T-helper 22 cell (primary cell): ENCODE measurements around the gene FAM107B.

ENCODE experiments used
- DNase-seq: peaks from one replicate; pipeline ENCODE4 v3.0.0-alpha.2; 2020; ENCODE audit warnings: low read depth

The FAM107B gene

DNA sequence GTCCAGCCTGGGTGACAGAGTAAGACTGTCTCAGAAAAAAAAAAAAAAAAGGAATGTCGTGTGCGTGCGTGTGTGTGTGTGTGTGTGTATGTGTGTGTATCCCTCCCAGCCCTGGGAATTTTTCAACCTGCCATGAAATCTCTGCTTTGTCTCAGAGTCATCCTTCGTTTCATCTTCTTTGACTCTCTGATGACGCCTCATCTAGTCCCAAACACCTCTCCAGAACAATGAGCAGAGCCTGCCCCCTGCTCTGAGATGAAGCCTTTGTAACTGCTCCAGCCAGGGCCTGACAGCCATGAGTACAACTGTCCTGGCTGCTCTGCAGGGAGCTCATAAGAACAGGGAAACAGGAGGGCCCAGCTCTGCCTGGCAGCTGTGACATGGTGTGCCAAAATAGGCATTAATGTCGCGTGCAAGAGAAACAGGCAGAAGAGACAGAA lies 149.5 kb downstream of the FAM107B start:
- DNase-seq, result no peak

DNA sequence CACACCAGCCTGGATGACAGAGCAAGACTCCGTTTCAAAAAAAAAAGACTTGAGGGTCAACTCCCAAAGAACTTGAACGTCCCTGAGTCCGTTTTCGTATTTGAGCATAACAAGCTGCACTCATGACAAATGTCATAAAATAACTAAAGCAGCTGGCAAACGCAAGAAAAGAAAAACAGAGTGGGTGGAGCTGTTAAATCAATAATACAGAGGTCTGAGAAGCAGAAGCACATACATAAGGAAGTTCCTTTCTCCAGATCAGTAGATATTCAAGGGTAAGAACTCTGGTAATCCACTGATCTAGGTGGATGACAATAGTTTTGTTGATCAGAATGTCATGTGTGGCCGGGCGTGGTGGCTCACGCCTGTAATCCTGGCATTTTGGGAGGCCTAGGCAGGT lies 150.1 kb downstream of the FAM107B start:
- DNase-seq, result no peak

DNA sequence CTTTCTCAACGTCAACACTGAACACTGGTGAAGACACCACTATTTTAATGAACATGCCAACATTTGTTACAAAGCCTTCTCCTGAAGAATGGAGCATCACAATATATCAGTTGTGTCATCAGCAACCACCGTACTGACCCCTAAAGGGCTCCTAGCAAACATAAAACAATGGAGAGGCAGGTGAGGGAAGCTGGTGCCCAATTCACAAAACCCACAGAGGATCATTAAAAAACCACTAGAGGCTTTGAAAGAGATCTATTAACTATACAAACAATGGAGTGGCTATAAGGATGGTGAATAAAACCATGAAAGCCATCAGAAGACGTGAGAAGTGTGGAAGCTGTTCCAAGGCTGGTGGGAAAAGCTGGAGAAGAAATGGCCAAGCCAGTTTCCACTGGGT lies 150.8 kb downstream of the FAM107B start:
- DNase-seq, result no peak

DNA sequence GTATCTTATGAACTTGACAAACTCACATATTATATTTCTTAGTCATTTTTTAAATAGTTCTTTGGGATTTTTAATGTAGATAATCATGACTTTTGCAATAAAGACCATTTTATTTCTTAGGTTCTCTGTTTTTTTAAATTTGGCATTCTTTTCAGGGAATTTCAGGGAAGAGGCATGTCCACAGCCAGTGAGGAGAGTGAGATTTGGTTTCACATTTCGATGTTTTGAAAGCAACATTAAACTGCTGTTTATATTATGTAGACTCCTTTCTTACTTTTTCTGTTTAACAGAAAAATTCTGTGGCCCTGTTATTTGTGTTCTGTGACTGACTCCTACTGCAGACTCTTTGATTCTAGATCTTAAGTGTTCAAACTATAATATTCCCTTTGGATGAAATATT lies 153.7 kb downstream of the FAM107B start:
- DNase-seq, result no peak

DNA sequence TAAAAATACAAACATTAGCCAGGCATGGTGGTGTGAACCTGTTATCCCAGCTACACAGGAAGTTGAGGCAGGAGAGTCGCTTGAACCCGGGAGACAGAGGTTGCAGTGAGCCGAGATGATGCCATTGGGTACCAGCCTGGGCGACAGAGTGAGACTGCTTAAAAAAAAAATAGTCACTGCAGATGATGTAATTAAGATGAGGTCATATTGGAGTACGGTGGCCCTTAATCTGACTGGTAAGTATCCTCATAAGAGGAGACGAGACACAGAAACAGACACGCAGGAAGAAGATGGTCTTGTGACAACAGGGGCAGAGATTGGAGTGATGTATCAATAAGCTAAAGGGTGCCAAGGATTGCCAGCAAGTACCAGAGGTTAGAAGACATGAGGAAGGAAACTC lies 156.0 kb downstream of the FAM107B start:
- DNase-seq, result no peak

DNA sequence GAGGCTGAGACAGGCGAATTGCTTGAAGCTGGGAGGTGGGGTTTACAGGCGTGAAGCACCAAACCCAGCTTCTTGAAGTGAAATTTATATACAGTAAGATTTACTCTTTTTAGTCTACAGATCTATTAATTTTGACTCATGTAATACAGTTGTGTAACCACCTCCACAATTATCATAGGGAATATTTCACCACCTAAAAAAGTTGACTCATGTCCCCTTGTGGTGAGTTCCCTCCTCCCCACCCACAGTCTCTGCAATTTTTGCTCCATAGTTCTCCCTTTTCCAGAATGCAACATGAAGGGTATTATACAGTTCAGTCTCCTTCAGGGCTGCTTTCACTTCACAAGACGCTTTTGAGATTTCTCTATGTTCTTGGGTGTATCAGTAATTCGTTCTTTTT lies 156.8 kb downstream of the FAM107B start:
- DNase-seq, result no peak

DNA sequence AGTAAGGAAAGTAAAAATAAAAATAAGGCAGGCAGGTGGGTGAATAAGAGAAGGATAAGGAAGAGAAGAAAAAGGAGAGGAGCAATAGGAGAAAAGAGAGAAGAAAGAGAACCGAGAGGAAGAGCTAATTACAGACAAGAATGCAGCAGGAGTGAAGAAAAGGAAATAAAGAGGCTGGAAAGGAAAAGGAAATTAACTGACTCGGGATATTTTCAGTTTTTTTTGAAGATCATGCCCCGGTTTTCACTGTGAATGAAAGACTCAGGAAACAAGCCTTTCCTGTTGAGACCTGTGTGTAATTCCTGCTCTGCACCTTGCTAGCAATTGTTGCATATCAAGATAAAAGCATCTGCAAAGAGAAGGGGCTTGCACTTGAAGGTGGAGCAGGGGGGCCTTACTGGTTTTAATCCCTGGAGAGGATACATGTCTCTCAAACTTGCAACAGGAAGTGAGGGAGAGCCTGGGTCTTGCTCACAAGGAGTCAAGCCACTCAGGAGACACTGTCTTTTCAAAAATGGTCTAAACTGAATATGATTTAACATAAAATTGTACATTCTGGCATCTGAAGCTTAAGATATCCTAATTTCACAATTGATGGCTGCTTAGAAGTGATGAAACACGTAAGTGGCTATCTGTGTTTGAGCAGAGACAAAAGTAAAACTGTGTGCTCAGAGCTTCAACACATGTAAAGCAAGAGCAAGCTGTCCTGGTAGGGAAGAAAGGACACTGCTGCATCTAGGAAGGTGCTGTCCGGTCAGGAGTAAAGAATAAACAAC lies 157.6 kb downstream of the FAM107B start:
- no peak for DNase-seq

DNA sequence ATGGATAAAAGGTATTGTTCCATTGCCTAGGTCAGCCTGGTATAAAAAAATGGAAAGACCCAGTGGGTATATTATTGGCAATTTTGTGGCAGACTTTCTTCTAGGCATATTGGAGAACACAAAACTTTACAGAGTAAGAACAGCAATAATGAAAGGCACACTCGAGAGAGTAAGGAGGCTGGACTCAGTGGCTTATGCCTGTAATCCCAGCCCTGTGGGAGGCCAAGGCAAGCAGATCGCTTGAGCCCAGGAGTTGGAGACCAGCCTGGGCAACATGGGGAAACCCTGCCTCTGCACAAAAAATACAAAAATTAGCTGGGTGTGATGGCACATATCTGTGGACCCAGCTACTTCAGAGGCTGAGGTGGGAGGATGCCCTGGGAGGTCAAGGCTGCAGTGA lies 158.2 kb downstream of the FAM107B start:
- DNase-seq, result no peak

DNA sequence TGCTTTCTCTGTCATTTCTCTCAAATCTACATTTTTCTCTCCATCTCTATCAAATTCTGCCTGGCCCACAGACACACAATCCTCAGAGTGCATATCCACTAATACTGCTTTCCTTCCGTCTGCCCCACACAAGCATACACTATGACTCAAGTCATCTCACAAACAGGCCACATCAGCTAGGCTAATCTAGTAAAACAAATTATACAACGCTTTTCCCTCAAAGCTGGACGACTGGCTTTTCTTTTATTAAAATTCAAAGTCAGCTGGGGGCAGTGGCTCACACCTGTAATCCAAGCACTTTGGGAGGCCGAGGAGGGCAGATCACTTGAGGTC lies 161.1 kb downstream of the FAM107B start:
- no peak for DNase-seq

DNA sequence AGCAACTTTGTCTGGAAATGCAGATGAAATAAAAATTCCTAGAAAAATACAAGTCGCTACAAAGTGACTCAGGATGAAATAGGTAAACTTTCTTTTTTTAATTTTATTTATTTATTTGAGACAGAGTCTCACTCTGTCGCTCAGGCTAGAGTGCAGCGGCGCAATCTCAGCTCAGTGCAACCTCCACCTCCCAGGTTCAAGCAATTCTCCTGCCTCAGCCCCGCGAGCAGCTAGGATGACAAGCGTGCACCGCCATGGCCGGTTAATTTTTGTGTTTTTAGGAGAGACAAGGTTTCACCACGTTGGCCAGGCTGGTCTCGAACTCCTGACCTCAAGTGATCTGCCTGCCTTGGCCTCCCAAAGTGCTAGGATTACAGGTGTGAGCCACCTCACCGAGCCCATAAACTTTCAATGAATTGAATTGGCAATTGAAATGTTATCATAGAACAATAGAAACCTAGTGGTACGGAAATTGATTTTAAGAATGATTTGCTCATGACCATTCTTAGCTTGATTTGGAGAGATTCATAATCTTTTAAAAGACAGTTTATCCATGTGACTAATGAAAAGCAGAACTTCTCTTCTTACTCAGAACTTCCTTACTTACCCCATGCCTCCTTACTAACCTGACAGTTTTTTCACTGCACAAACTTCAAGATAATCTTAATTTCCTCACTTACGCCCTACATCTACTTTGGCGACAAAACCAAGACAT lies 161.7 kb downstream of the FAM107B start:
- no peak for DNase-seq

DNA sequence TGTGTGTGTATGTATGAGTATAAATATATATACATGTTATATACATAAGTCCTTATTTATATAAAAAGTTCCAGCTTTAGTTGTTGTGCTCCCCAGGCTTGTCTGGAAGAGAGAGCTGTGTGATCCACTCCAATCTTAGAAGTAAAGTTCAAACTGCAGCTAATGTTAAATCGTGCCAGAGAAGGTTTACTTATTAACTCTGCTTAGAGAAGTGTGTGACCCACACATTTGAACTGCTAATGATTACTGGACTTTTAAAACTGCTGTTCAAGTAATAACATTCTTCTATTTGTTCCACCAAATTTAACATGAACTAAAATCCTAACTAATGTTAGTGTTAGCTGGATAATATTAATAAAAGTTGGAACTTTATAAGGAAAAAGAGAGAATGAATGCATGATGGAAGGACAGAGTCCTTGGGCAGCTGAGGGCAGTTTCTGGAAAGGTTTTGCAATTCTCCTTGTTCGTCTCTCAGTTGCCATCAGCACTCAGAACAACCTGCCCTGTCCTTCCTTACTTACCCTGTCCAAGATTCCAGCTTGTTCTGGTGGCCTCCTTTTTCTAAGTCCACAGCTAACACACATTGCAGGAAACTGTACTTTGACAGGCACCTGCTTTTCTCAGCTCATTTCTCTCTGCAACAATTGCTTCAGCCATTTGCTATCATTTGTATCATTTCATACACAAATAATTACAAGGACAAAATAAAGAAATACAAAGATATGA lies 162.6 kb downstream of the FAM107B start:
- DNase-seq, result no peak

DNA sequence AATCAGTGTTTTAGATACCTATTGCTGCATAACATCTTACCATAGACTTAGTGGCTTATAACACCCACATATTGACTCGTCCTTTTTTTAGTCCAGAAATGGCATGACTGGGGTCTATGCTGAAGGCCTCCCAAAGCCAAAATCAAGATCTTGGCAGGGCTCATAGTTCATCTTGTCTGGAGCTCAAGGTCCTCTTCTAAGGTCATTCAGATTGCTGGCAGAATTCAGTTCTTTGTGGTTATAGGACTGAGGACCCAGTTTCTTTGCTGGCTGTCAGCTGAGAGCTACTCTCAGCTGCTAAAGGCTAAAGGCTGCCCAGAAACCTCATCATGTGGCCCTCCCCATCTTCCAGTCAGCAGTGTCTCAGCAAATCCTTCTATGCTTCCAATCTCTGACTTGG lies 165.5 kb downstream of the FAM107B start:
- no peak for DNase-seq

DNA sequence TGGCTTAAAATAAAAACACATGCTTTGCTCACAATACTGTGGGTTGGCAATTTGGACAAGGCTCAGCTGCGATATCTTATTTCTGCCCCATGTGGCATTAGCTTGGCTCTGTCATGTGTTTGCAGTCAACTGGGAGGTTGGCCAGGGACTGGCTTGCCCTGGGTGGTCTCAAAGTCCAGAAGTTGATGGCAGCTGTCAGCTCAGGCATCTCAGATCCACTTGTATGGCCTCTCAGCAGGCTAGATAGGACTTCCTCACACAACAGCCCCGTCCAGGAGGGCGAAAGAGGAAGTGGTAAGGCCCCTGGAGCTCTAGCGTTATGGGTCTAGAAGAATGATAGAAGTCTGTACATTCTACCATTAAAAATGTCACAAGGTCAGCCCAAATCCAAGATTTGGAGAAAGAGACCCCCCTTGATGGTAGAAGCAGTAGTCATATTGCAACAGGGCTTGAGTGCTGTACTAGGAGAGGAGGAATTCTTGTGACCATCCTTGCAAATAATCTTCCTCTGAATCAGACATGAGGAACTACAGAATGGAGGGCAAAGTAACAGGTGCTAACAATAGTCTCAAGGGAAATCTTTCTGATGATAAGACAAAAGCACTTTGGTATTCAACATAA lies 166.2 kb downstream of the FAM107B start:
- DNase-seq, result no peak

DNA sequence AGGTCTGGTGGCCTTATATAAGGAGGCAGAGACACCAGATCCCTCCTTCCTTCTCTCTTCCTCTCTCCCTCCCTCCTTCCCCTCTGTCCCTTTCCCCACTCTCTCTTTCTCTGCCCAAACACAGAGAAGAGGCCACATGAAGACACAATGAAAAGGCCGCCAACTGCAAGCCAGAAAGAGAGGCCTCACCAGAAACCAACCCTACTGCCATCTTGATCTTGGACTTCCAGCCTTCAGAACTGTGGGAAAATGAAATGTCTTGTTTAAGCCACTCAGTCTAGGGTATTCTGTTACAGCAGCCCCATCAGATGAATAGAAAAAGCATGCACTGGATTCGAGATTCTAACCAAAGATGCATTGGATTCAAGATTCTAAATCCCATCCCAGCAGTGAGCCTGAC lies 168.1 kb downstream of the FAM107B start:
- DNase-seq, result no peak

DNA sequence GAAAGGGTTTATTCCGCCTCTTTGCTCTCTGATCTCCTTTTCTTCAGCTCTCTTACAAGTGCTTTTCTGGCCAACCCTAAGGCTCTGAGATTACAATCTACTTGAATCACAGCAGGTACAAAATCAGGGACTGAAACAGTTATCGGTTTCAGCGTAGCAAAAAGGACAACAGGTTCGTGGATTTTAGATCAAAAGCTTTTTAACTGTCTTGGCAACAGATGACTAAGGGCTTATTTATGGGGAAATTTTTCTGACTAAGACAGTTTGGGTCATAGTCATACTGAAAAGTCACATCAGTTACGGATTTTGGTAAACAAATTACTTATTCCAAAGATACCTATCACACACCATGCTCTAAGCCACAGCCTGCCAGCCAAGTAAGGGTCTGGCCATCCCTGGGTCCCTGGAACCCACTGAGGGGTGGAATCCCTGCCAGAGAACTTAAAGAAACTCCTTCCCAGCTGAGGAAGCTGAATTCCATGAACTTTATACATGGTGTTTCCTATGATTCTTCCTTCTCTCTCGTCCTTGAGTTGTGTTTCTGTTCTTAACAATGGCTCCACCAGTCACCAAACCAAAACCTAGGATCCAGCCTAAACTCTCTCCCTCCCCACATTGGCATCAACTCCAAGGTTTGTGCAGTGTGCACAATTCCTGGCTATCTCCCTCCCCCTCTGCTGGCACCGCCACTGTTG lies 169.3 kb downstream of the FAM107B start:
- DNase-seq, result no peak

DNA sequence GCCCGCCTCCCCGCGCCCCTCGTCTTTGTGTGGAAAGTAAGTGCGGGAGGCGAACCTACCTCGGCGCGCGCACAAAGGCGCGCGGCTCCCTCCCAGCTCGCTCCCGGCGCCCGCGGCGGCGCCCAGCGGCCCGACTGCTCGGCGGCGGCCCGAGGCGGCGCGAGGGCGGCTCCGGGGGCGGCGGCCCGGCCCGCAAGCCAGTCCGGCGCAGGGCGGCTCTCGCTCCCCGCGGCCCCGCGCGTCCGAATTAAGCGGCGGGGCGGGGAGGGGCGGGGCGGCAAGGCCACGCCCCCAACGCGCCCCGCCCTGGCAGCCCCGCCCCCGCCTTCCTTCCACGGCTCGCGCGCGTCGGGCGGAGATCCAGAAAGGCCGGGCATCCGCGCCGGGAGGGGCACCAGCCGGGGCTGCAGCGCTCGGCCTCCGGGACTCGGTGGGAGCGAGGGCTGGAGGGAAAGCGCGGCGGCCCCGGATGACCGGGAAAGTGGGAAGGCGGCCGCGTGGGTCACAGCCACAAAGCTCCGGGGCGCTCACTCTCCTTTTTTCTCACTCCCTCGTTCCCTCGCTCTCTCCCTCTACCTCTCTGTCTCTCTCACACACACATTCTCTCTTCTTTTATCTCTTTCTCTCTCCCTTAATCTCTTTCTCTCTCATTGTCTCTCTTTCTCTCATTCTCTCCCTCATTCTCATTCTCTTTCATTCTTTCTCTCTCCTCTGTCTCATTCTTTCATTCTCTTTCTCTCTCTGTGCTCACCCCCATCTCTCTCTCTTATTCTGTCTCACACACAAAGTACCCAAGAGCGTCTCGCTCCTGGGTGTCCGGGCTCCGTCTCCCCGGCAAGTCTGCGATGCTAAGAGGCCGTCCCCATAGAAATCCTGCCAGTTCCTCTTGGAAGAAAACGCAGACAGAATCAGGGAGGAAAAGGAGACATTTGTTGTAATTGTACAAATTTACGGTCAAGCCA lies 170.2 kb downstream of the FAM107B start:
- DNase-seq, result peak; percentile 59

DNA sequence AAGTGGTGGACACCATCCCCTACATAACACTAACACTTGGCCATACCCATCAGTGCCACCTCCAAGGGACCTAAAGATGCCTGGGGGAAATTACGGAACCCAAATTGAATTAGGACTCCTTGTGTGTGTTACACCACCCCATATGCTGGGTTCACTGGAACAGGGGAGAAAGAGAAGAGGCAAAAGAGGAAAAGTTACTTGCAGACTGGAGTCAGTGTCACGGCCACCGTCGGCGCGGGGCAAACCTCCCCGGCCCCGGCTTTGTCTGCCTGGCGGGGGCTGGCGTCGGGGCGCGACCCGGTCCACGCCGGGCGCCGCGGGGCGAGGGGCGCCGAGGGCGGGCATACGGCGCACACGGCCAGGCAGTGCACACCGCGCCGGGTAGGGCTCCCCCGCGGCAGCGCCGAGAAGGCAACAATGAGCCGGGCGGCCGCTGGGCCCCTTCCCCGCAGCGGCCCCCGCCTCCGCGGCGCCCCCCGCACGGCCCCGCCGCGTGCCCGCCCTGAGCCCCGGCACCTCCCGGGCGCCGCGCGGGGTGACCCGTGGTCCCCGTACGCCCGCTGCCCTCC lies 171.1 kb downstream of the FAM107B start:
- DNase-seq, result no peak

DNA sequence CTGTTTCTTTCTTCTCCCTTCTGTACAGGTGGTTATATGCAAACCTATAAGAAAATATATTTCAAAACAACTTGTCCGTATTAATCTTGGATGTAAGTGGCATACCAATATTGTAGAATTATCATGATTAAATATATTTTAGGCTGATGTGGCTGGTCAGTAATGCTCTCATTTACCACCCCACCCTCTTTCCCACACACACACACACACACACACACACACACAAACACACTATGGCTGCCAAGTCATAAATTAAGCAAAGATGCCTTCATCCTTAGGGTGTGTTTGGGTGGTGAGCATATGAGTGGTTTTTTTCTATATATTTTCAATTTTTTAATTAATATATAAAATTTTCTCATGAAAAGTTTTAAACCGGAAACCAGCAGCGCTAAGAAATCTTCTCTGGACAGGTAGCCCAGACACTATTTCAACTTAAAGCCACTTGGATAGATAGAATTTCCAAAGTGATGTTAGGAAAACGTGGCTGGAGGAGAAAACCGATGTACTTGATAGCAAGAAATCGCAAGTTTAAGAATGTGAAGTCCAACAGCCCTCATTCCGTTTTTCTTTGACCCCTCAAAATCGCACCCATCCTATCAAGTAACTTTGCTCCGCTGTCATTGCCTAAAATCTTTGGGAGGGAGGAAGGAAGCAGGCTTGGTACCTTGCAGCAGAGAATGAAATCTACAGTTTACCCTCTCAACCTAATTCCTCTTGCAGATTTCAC lies 171.7 kb downstream of the FAM107B start:
- no peak for DNase-seq

DNA sequence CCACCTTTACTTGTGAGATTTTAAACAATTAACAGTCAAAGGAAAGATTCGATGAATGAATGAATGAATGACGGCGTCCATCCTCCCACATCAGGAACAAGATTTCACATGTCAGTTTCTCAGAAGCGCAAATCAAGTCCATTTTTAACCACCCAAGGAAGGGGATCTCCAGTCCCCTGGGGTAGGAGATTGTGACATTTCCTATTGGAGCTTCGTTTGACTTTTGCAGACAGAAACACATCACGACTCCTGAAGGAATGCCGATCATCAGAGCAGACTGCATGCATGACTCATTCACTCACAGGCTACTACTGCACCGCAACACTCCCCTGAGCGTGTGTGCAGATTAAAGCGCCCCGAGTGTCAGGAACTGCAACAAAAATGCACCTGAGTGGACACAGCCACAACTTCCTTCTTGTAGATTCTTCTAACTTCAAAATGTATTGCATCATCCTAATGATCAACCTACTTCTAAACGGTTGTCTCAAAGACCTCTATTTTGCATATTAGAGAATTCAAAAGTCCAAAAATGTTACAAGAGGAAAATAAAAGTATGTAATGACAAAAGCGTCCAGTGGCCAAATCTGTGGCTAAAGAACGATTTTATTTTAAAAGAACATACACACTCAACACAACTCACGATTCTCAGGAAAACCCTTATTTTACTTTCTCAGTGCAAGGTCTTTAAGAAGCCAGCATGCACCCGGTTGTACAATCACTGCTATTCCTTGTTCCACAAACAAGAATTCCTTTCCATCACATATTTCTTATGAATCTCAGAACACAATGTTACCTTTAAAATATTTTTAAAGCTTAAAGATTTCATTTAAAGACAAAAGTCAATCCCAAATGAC lies 172.6 kb downstream of the FAM107B start:
- DNase-seq, result peak; percentile 75
